ENCODE results near the gene HOXC12. TPM values are rescaled to one million over a fixed set of nuclear protein-coding genes. Genes with fewer than 3 reads are reported as not detected.

The HOXC12 gene
- polyA plus RNA-seq, 1 experiment, result 0.06 TPM

DNA sequence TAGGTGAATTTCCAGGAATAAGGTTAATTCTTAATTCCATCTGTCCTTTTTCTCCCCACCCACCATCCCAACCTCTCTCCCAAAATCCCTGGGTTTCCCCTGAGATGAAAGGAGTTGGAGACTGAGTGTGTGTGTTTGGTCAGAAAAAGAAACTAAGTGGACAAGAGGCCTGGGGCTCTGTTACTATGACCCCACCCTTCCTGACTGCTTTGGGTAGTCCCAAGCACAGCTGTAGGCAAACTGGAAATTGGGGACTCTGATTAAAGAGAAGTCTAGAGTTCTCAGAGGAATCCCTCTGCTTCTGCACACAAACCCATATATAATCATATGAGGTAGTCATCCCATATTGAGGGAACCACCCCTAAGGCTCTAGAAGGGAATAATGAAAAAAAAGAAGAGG, 7.0 kb upstream of the HOXC12 start:
- no peak for DNase-seq (ENCODE audit: low read depth)
- H3K4me3 ChIP-seq (ENCODE audit: low read depth, low read length), result no peak overlapping the region
- ChIA-PET CTCF (interaction anchor here (0.6 kb wide), 1 partner anchor 51 kb away, joined by 3 read pairs; no protein-coding TSS in a partner anchor), POLR2A (no interaction called here)
- no peaks in the 10 kb centered on the region for H3K36me3 ChIP-seq (ENCODE audit: control insufficient read depth, insufficient read depth, low read length)
- TF ChIP-seq, protein P1, sequence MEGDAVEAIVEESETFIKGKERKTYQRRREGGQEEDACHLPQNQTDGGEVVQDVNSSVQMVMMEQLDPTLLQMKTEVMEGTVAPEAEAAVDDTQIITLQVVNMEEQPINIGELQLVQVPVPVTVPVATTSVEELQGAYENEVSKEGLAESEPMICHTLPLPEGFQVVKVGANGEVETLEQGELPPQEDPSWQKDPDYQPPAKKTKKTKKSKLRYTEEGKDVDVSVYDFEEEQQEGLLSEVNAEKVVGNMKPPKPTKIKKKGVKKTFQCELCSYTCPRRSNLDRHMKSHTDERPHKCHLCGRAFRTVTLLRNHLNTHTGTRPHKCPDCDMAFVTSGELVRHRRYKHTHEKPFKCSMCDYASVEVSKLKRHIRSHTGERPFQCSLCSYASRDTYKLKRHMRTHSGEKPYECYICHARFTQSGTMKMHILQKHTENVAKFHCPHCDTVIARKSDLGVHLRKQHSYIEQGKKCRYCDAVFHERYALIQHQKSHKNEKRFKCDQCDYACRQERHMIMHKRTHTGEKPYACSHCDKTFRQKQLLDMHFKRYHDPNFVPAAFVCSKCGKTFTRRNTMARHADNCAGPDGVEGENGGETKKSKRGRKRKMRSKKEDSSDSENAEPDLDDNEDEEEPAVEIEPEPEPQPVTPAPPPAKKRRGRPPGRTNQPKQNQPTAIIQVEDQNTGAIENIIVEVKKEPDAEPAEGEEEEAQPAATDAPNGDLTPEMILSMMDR (IDR thresholded peaks at IDR 0.05; ENCODE audit: insufficient read depth, low read depth, low read length), result no peak
- H3K27me3 ChIP-seq (ENCODE audit: control insufficient read depth, insufficient read depth, low read length), result peaks cover 72% of the 10 kb centered on the region

GRCh38 chr12:53948650-53949593, 5.8 kb upstream of the HOXC12 start:
- TF ChIP-seq, protein P1 (IDR thresholded peaks at IDR 0.05; ENCODE audit: insufficient read depth, low read depth, low read length), result no peak
- ChIA-PET POLR2A (no interaction called here), CTCF (interaction anchor here (0.6 kb wide), 1 partner anchor 171 kb away, joined by 3 read pairs; no protein-coding TSS in a partner anchor)
- Histone ChIP-seq H3K36me3 (ENCODE audit: control insufficient read depth, insufficient read depth, low read length) (no peaks in the 10 kb centered on the region), H3K4me3 (ENCODE audit: low read depth, low read length) (no peak overlapping the region), H3K27me3 (ENCODE audit: control insufficient read depth, insufficient read depth, low read length) (peaks cover 73% of the 10 kb centered on the region)
- DNase-seq (ENCODE audit: low read depth), result no peak

DNA sequence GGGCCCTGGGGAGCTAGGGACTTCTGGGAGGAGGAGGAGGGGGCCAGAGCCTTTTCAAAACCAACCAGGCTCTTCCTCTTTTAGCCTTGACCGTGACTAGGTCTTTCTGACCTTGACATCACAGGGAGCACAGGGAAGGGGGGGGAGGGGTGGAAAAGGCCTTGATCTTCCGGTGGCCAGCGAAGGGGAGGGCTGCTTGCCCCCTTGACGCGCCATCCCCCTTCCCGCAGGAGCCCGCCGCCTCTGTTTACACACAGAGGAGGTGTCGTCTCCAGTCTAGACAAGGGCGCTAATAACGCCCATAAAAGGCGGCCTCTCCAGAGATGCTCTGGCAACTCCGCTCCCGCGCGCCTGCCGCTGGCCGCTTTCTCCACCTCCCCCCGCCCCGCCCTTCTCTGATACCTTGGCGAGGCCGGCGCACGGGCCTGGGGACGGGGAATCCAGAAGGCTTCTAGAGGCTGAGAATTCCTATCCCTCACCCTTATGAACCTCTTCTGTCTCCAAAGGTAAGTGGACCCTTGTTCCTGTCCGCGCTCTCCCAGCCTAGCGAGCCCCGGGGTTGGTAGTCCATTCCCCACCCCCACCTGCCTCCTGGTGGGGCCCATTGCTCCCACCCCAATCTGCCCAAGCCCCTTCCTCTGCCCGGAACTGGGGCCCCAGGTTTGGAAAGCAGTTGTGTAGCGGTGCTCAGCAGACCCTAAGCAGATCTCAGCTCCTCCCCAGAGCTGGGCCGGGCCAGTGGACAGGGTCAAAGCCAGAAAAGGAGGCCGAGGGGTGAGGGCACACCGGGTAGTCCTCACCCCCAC, 4.9 kb upstream of the HOXC12 start:
- DNase-seq (ENCODE audit: low read depth), result no peak
- peaks cover 75% of the 10 kb centered on the region for H3K27me3 ChIP-seq (ENCODE audit: control insufficient read depth, insufficient read depth, low read length)
- TF ChIP-seq, protein P1 (IDR thresholded peaks at IDR 0.05; ENCODE audit: insufficient read depth, low read depth, low read length), result no peak
- no peaks in the 10 kb centered on the region for H3K36me3 ChIP-seq (ENCODE audit: control insufficient read depth, insufficient read depth, low read length)
- CTCF ChIA-PET, result interaction anchor here (0.7 kb wide), 1 partner anchor 206 kb away, joined by 3 read pairs; no protein-coding TSS in a partner anchor
- no peak overlapping the region for H3K4me3 ChIP-seq (ENCODE audit: low read depth, low read length)
- POLR2A ChIA-PET, result no interaction called here

DNA sequence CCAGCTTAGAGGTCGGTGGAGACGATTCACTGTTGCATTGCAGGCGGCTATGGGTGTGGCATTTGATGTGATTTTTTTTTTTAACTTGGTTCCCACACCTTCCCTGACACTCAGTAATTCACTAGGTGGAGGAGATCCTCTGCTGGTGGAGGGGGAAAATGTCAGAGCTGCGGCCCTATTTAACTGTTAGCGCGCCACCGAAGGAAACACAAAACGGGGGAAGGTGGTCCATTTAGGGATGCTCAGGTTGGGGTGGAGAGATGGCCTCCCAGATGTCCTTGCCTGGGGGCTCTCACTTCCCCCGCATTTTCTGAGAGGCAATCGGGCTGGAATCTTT, 4.3 kb upstream of the HOXC12 start:
- Histone ChIP-seq H3K27me3 (ENCODE audit: control insufficient read depth, insufficient read depth, low read length) (peaks cover 70% of the 10 kb centered on the region), H3K4me3 (ENCODE audit: low read depth, low read length) (no peak overlapping the region), H3K36me3 (ENCODE audit: control insufficient read depth, insufficient read depth, low read length) (no peaks in the 10 kb centered on the region)
- TF ChIP-seq, protein P1 (IDR thresholded peaks at IDR 0.05; ENCODE audit: insufficient read depth, low read depth, low read length), result no peak
- ChIA-PET POLR2A (no interaction called here), CTCF (interaction anchor here (0.7 to 1.2 kb wide), 2 partner anchors 204 to 206 kb away, joined by 3 read pairs; no protein-coding TSS in a partner anchor)
- DNase-seq (ENCODE audit: low read depth), result no peak

Data from BJ (cell line).